DMS53 treated with DMSO at 0.1 percent for 48 hours (cell line): ENCODE measurements around the gene CDH23.

ENCODE experiments used
- DNase-seq: peaks from one replicate; lab custom pipeline; 2025; ENCODE audit not compliant: unreplicated experiment; lab: John Stamatoyannopoulos, UW

CDH23 gene

GRCh38 chr10:71727738-71728737, 331.3 kb downstream of the CDH23 start:
- peak; percentile 30 for DNase-seq

- no peak for DNase-seq
These were observed 332.5 kb downstream of the CDH23 start for GRCh38 chr10:71729161-71729636.

GRCh38 chr10:71731791-71732190, 335.1 kb downstream of the CDH23 start:
- DNase-seq: no peak

- DNase-seq: no peak
These were observed 338.1 kb downstream of the CDH23 start for GRCh38 chr10:71734797-71735196.

GRCh38 chr10:71735709-71736569, 339.2 kb downstream of the CDH23 start:
- no peak for DNase-seq

- no peak for DNase-seq
These were observed 339.8 kb downstream of the CDH23 start for GRCh38 chr10:71736570-71736952.

GRCh38 chr10:71737001-71737833, 340.5 kb downstream of the CDH23 start:
- no peak for DNase-seq

- DNase-seq: no peak
These were observed 341.1 kb downstream of the CDH23 start for GRCh38 chr10:71737834-71738197.

- no peak for DNase-seq
These were observed 342.7 kb downstream of the CDH23 start for GRCh38 chr10:71739358-71739900.

GRCh38 chr10:71740069-71740653, 343.4 kb downstream of the CDH23 start:
- no peak for DNase-seq

GRCh38 chr10:71741029-71741428, 344.3 kb downstream of the CDH23 start:
- no peak for DNase-seq

GRCh38 chr10:71741671-71742070, 345.0 kb downstream of the CDH23 start:
- DNase-seq: no peak

GRCh38 chr10:71742301-71743088, 345.8 kb downstream of the CDH23 start:
- no peak for DNase-seq

- no peak for DNase-seq
These were observed 346.5 kb downstream of the CDH23 start for GRCh38 chr10:71743089-71743838.

- DNase-seq: no peak
These were observed 347.1 kb downstream of the CDH23 start for GRCh38 chr10:71743866-71744265.

- DNase-seq: no peak
These were observed 348.4 kb downstream of the CDH23 start for GRCh38 chr10:71744897-71745663.

- no peak for DNase-seq
These were observed 349.0 kb downstream of the CDH23 start for GRCh38 chr10:71745664-71746250.
